Astrocyte (in vitro differentiated cells and primary cell): ENCODE data around the gene ANKLE2. TPM values are rescaled to one million over a fixed set of nuclear protein-coding genes. Genes with fewer than 3 reads are reported as not detected.

Experiments used
- DNase-seq: peaks from one replicate; pipeline ENCODE4 v3.0.0-alpha.2; 2010; ENCODE audit warnings: low read depth
- FAIRE-seq: peaks from 2 replicates; lab custom pipeline; 2011; peaks lifted over from hg19 to GRCh38; lab: Jason Lieb, UNC
- H2AFZ ChIP-seq: 2 replicates; pipeline ENCODE4 v1.6.0; 2012; ENCODE audit warnings: low read depth, low read length, inconsistent platforms
- H3K27ac ChIP-seq: 2 replicates; pipeline ENCODE4 v1.5.1; 2011; ENCODE audit warnings: low read depth, low read length, inconsistent platforms
- H3K27me3 ChIP-seq: 2 replicates; pipeline ENCODE4 v1.6.0; 2011; ENCODE audit warnings: low read length, inconsistent platforms; ENCODE audit not compliant: insufficient read depth
- H3K36me3 ChIP-seq: 2 replicates; pipeline ENCODE4 v1.5.1; 2011; ENCODE audit warnings: low read length, inconsistent platforms; ENCODE audit not compliant: insufficient read depth
- H3K4me1 ChIP-seq: 2 replicates; pipeline ENCODE4 v1.5.1; 2011; ENCODE audit warnings: low read length, inconsistent platforms; ENCODE audit not compliant: insufficient read depth
- H3K4me2 ChIP-seq: 2 replicates; pipeline ENCODE4 v1.6.0; 2012; ENCODE audit warnings: low read length, inconsistent platforms
- H3K4me3 ChIP-seq: 2 replicates; pipeline ENCODE4 v1.5.1; 2011; ENCODE audit warnings: low read depth, mild to moderate bottlenecking, low read length, inconsistent platforms; ENCODE audit not compliant: insufficient read depth
- H3K79me2 ChIP-seq: 2 replicates; pipeline ENCODE4 v1.6.0; 2012; ENCODE audit warnings: mild to moderate bottlenecking, low read length, inconsistent platforms; ENCODE audit not compliant: insufficient read depth
- H3K9ac ChIP-seq: 2 replicates; pipeline ENCODE4 v1.6.0; 2012; ENCODE audit warnings: mild to moderate bottlenecking, low read length, inconsistent platforms
- H3K9me3 ChIP-seq: 2 replicates; pipeline ENCODE4 v1.5.1; 2012; ENCODE audit warnings: low read depth, mild to moderate bottlenecking, low read length, inconsistent platforms; ENCODE audit not compliant: insufficient read depth
- H4K20me1 ChIP-seq: 2 replicates; pipeline ENCODE4 v1.6.0; 2012; ENCODE audit warnings: low read length, inconsistent platforms; ENCODE audit not compliant: insufficient read depth
- H3K27ac Mint-ChIP-seq: one replicate; pipeline ENCODE4 v1.8.0; 2021; ENCODE audit warnings: mild to moderate bottlenecking, mixed read lengths; ENCODE audit not compliant: unreplicated experiment
- H3K27me3 Mint-ChIP-seq: one replicate; pipeline ENCODE4 v1.8.0; 2021; ENCODE audit warnings: low read depth, mixed read lengths; ENCODE audit not compliant: unreplicated experiment
- H3K36me3 Mint-ChIP-seq: one replicate; pipeline ENCODE4 v1.8.0; 2021; ENCODE audit warnings: low read depth, mixed read lengths; ENCODE audit not compliant: unreplicated experiment
- H3K4me1 Mint-ChIP-seq: one replicate; pipeline ENCODE4 v1.8.0; 2021; ENCODE audit warnings: low read depth, mixed read lengths; ENCODE audit not compliant: unreplicated experiment
- H3K4me3 Mint-ChIP-seq: one replicate; pipeline ENCODE4 v1.8.0; 2021; ENCODE audit warnings: mild to moderate bottlenecking, moderate library complexity, mixed read lengths; ENCODE audit not compliant: unreplicated experiment
- H3K9me3 Mint-ChIP-seq: one replicate; pipeline ENCODE4 v1.8.0; 2021; ENCODE audit warnings: mild to moderate bottlenecking, mixed read lengths; ENCODE audit not compliant: unreplicated experiment
- EZH2 ChIP-seq: IDR thresholded peaks from 2 replicates; pipeline ENCODE4 v1.6.1; 2012; ENCODE audit warnings: mild to moderate bottlenecking, low read length, inconsistent platforms; ENCODE audit not compliant: insufficient read depth
- total RNA-seq: library from RNA; stranded (reverse); gene quantifications from 2 replicates; pipeline ENCODE4 v1.2.1, GENCODE V29; 2021
- TF ChIP-seq, protein P1 (sequence below): IDR thresholded peaks from 2 replicates; pipeline ENCODE4 v1.5.1; 2011; ENCODE audit warnings: low read depth, mild to moderate bottlenecking, inconsistent platforms, low read length, moderate library complexity; ENCODE audit not compliant: insufficient read depth

The ANKLE2 gene
- total RNA-seq, 1 donor from 2014 or later = 140 TPM

GRCh38 chr12:132736913-132737312 is 24.7 kb downstream of the ANKLE2 start:
- Histone ChIP-seq H3K27me3 (no peaks in the 10 kb centered on the region), H4K20me1 (peaks cover 90% of the 10 kb centered on the region), H3K4me3 (no peak overlapping the region), H3K4me2 (no peak overlapping the region), H2AFZ (no peak overlapping the region), H3K9me3 (no peaks in the 10 kb centered on the region), H3K27ac (no peak overlapping the region), H3K9ac (no peak overlapping the region), H3K36me3 (peaks cover 69% of the 10 kb centered on the region), H3K4me1 (no peaks in the 10 kb centered on the region), H3K79me2 (peaks cover 66% of the 10 kb centered on the region)
- Mint-ChIP-seq H3K9me3 (no peaks in the 10 kb centered on the region), H3K27ac (no peak overlapping the region), H3K4me1 (no peaks in the 10 kb centered on the region), H3K4me3 (no peak overlapping the region), H3K27me3 (no peaks in the 10 kb centered on the region), H3K36me3 (peaks cover 22% of the 10 kb centered on the region)
- DNase-seq (no peak), FAIRE-seq (no peak)
- TF ChIP-seq, protein P1, sequence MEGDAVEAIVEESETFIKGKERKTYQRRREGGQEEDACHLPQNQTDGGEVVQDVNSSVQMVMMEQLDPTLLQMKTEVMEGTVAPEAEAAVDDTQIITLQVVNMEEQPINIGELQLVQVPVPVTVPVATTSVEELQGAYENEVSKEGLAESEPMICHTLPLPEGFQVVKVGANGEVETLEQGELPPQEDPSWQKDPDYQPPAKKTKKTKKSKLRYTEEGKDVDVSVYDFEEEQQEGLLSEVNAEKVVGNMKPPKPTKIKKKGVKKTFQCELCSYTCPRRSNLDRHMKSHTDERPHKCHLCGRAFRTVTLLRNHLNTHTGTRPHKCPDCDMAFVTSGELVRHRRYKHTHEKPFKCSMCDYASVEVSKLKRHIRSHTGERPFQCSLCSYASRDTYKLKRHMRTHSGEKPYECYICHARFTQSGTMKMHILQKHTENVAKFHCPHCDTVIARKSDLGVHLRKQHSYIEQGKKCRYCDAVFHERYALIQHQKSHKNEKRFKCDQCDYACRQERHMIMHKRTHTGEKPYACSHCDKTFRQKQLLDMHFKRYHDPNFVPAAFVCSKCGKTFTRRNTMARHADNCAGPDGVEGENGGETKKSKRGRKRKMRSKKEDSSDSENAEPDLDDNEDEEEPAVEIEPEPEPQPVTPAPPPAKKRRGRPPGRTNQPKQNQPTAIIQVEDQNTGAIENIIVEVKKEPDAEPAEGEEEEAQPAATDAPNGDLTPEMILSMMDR = no peak
- no peak for TF ChIP-seq EZH2

- FAIRE-seq (no peak), DNase-seq (no peak)
- no peaks in the 10 kb centered on the region for H3K9me3 ChIP-seq
- H3K79me2 ChIP-seq = peaks cover 62% of the 10 kb centered on the region
- no peak for TF ChIP-seq EZH2
- TF ChIP-seq, protein P1 = no peak
- no peak overlapping the region for H3K27ac ChIP-seq
- H3K27ac Mint-ChIP-seq = no peak overlapping the region
- H3K27me3 Mint-ChIP-seq = no peaks in the 10 kb centered on the region
- no peak overlapping the region for H2AFZ ChIP-seq
- no peaks in the 10 kb centered on the region for H3K4me1 ChIP-seq
- H4K20me1 ChIP-seq = peaks cover 87% of the 10 kb centered on the region
- peaks cover 20% of the 10 kb centered on the region for H3K36me3 Mint-ChIP-seq
- H3K27me3 ChIP-seq = no peaks in the 10 kb centered on the region
- H3K9ac ChIP-seq = no peak overlapping the region
- no peak overlapping the region for H3K4me3 ChIP-seq
- no peaks in the 10 kb centered on the region for H3K4me1 Mint-ChIP-seq
- peaks cover 66% of the 10 kb centered on the region for H3K36me3 ChIP-seq
- no peak overlapping the region for H3K4me2 ChIP-seq
- no peak overlapping the region for H3K4me3 Mint-ChIP-seq
- H3K9me3 Mint-ChIP-seq = no peaks in the 10 kb centered on the region
These were observed 25.3 kb downstream of the ANKLE2 start for GRCh38 chr12:132736378-132736777.

DNA sequence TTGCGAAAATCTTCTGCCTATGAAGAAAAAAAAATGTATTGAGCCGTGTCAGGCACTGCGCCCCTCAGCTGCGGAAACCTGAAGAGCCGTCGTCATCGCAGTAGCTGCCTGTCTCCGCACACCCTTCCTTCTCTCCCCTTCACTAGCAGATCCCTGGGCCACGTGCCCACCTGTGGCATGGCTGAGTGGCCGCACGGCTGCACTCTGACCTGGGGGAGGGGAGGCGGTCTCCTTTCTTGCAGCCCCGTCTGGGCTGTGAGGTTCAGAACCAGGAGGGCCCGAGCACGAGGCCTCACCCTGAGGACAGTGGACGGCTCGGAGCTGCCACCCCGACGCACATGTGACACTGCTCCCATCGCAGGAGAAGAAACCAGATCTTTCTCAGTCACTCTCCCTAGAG is 26.1 kb downstream of the ANKLE2 start:
- Mint-ChIP-seq H3K4me3 (no peak overlapping the region), H3K36me3 (peaks cover 20% of the 10 kb centered on the region), H3K27me3 (no peaks in the 10 kb centered on the region), H3K27ac (peak overlapping the region; percentile 58), H3K4me1 (no peaks in the 10 kb centered on the region), H3K9me3 (no peaks in the 10 kb centered on the region)
- TF ChIP-seq, protein P1 = no peak
- no peak for TF ChIP-seq EZH2
- Histone ChIP-seq H2AFZ (no peak overlapping the region), H3K4me1 (no peaks in the 10 kb centered on the region), H3K4me3 (no peak overlapping the region), H3K4me2 (no peak overlapping the region), H4K20me1 (peaks cover 87% of the 10 kb centered on the region), H3K79me2 (peaks cover 54% of the 10 kb centered on the region), H3K36me3 (peaks cover 68% of the 10 kb centered on the region), H3K9ac (no peak overlapping the region), H3K27ac (no peak overlapping the region), H3K27me3 (no peaks in the 10 kb centered on the region), H3K9me3 (no peaks in the 10 kb centered on the region)
- FAIRE-seq (no peak), DNase-seq (no peak)
